HG03064 (cell line): Measurements from ENCODE around the gene PSMD6.

Experiments
- ATAC-seq: cut with Tn5 transposase; IDR thresholded peaks from one replicate; pipeline ENCODE4 v1.9.1; 2021; ENCODE audit warnings: low read depth; ENCODE audit not compliant: unreplicated experiment

Gene PSMD6

GRCh38 chr3:63963496-63963895 is 59.8 kb downstream of the PSMD6 start:
- ATAC-seq = no peak

- no peak for ATAC-seq
Observed at GRCh38 chr3:63961891-63962290, 61.4 kb downstream of the PSMD6 start.
